ENCODE measurements around the gene ZNF212. TPM values are rescaled to one million over a fixed set of nuclear protein-coding genes. Genes with fewer than 3 reads are reported as not detected.

ZNF212 gene
- total and polyA plus RNA-seq, 2 donors (not counting 1 experiment from before 2014, with no cell fraction given): 4.2 to 4.8 TPM

- peaks cover 14% of the 10 kb centered on the region for H3K36me3 ChIP-seq (ENCODE audit: control insufficient read depth, insufficient read depth, low read length)
Observed at GRCh38 chr7:149252378-149252777, 12.9 kb downstream of the ZNF212 start.

GRCh38 chr7:149253665-149254064, 14.2 kb downstream of the ZNF212 start:
- peaks cover 14% of the 10 kb centered on the region for H3K36me3 ChIP-seq (ENCODE audit: control insufficient read depth, insufficient read depth, low read length)
- no peaks in the 10 kb centered on the region for H3K79me2 ChIP-seq (ENCODE audit: control insufficient read depth, insufficient read depth, low read length)

More at GRCh38 chr7:149252378-149252777, 12.9 kb downstream of the ZNF212 start:
- H3K4me1 ChIP-seq (ENCODE audit: control insufficient read depth, extremely low read depth, insufficient read depth, low read length): peaks cover 2% of the 10 kb centered on the region
- H2AFZ ChIP-seq (ENCODE audit: low read length): no peak overlapping the region
- H3K27me3 ChIP-seq (ENCODE audit: control insufficient read depth, insufficient read depth, low read length): no peaks in the 10 kb centered on the region
- no peak overlapping the region for H3K27ac ChIP-seq (ENCODE audit: insufficient read depth, low read length)
- no peak overlapping the region for H3K9ac ChIP-seq (ENCODE audit: insufficient read depth, low read length)
- H4K20me1 ChIP-seq (ENCODE audit: control insufficient read depth, extremely low read depth, insufficient read depth, low read length): no peaks in the 10 kb centered on the region
- no peak for DNase-seq (ENCODE audit: low read depth in 2 of 2)
- H3K79me2 ChIP-seq (ENCODE audit: control insufficient read depth, insufficient read depth, low read length): peaks cover 6% of the 10 kb centered on the region
- no peak overlapping the region for H3K4me3 ChIP-seq (replicated peaks in 1 of 4; ENCODE audit: control extremely low read depth in 1 of 4, insufficient read depth in 1 of 4, low read depth in 3 of 4, low read length in 4 of 4)
- no peak for TF ChIP-seq EZH2 (IDR thresholded peaks at IDR 0.05; ENCODE audit: low read length, missing control alignments)
- no peak for TF ChIP-seq CTCF (conservative IDR thresholded peaks at IDR 0.05 in 1 of 2, IDR thresholded peaks at IDR 0.05 in 1 of 2; ENCODE audit: low read depth in 1 of 2, low read length in 2 of 2)
- no peaks in the 10 kb centered on the region for H3K9me3 ChIP-seq (ENCODE audit: control insufficient read depth, insufficient read depth, low read depth, low read length)
- no peak overlapping the region for H3K4me2 ChIP-seq (ENCODE audit: extremely low read depth, insufficient read depth, low read length)

GRCh38 chr7:149254181-149254858, 14.9 kb downstream of the ZNF212 start:
- Histone ChIP-seq H3K36me3 (ENCODE audit: control insufficient read depth, insufficient read depth, low read length) (peaks cover 14% of the 10 kb centered on the region), H3K79me2 (ENCODE audit: control insufficient read depth, insufficient read depth, low read length) (no peaks in the 10 kb centered on the region), H3K9ac (ENCODE audit: insufficient read depth, low read length) (no peak overlapping the region), H4K20me1 (ENCODE audit: control insufficient read depth, extremely low read depth, insufficient read depth, low read length) (no peaks in the 10 kb centered on the region), H2AFZ (ENCODE audit: low read length) (no peak overlapping the region), H3K27me3 (ENCODE audit: control insufficient read depth, insufficient read depth, low read length) (no peaks in the 10 kb centered on the region), H3K4me3 (replicated peaks in 1 of 4; ENCODE audit: control extremely low read depth in 1 of 4, insufficient read depth in 1 of 4, low read depth in 3 of 4, low read length in 4 of 4) (no peak overlapping the region), H3K4me2 (ENCODE audit: extremely low read depth, insufficient read depth, low read length) (no peak overlapping the region), H3K9me3 (ENCODE audit: control insufficient read depth, insufficient read depth, low read depth, low read length) (no peaks in the 10 kb centered on the region), H3K4me1 (ENCODE audit: control insufficient read depth, extremely low read depth, insufficient read depth, low read length) (peaks cover 2% of the 10 kb centered on the region), H3K27ac (ENCODE audit: insufficient read depth, low read length) (no peak overlapping the region)
- no peak for TF ChIP-seq CTCF (conservative IDR thresholded peaks at IDR 0.05 in 1 of 2, IDR thresholded peaks at IDR 0.05 in 1 of 2; ENCODE audit: low read depth in 1 of 2, low read length in 2 of 2)
- no peak for TF ChIP-seq EZH2 (IDR thresholded peaks at IDR 0.05; ENCODE audit: low read length, missing control alignments)
- DNase-seq (ENCODE audit: low read depth in 2 of 2): no peak

More at GRCh38 chr7:149253665-149254064, 14.2 kb downstream of the ZNF212 start:
- Histone ChIP-seq H3K4me2 (ENCODE audit: extremely low read depth, insufficient read depth, low read length) (no peak overlapping the region), H3K4me1 (ENCODE audit: control insufficient read depth, extremely low read depth, insufficient read depth, low read length) (peaks cover 2% of the 10 kb centered on the region), H2AFZ (ENCODE audit: low read length) (no peak overlapping the region), H3K9ac (ENCODE audit: insufficient read depth, low read length) (no peak overlapping the region), H3K4me3 (replicated peaks in 1 of 4; ENCODE audit: control extremely low read depth in 1 of 4, insufficient read depth in 1 of 4, low read depth in 3 of 4, low read length in 4 of 4) (no peak overlapping the region), H4K20me1 (ENCODE audit: control insufficient read depth, extremely low read depth, insufficient read depth, low read length) (no peaks in the 10 kb centered on the region), H3K27me3 (ENCODE audit: control insufficient read depth, insufficient read depth, low read length) (no peaks in the 10 kb centered on the region), H3K27ac (ENCODE audit: insufficient read depth, low read length) (no peak overlapping the region), H3K9me3 (ENCODE audit: control insufficient read depth, insufficient read depth, low read depth, low read length) (no peaks in the 10 kb centered on the region)
- DNase-seq (ENCODE audit: low read depth in 2 of 2): no peak
- TF ChIP-seq EZH2 (IDR thresholded peaks at IDR 0.05; ENCODE audit: low read length, missing control alignments) (no peak), CTCF (conservative IDR thresholded peaks at IDR 0.05 in 1 of 2, IDR thresholded peaks at IDR 0.05 in 1 of 2; ENCODE audit: low read depth in 1 of 2, low read length in 2 of 2) (no peak)

All from fibroblast of lung (primary cell).